Astrocyte of the cerebellum (primary cell): Measurements from ENCODE around the gene ITSN1.
A peak's percentile ranks its signal among the peaks of the same experiment; 100 is the strongest.

Experiments used
- DNase-seq: peaks from one replicate; pipeline ENCODE4 v3.0.0-alpha.2; 2011; ENCODE audit warnings: low read depth
- H3K4me3 ChIP-seq: 2 replicates; pipeline ENCODE4 v1.5.1; 2011; ENCODE audit warnings: mild to moderate bottlenecking, low read depth, low read length, moderate library complexity
- in situ Hi-C: cut with HindIII; loops from 2 replicates; pipeline ENCODE4 v1.10.0; 2017; ENCODE audit warnings: low sequenced_read_pairs
- TF ChIP-seq, protein P1 (sequence below): IDR thresholded peaks from 2 replicates; pipeline ENCODE4 v1.5.1; 2012; ENCODE audit warnings: low read length, low read depth, moderate library complexity, mild to moderate bottlenecking; ENCODE audit errors: missing control alignments

ITSN1 gene

GRCh38 chr21:33659568-33659949 is 17.3 kb downstream of the ITSN1 start:
- no peak for DNase-seq
- in situ Hi-C loops, result no loop called here
- no peak overlapping the region for H3K4me3 ChIP-seq
- TF ChIP-seq, protein P1, sequence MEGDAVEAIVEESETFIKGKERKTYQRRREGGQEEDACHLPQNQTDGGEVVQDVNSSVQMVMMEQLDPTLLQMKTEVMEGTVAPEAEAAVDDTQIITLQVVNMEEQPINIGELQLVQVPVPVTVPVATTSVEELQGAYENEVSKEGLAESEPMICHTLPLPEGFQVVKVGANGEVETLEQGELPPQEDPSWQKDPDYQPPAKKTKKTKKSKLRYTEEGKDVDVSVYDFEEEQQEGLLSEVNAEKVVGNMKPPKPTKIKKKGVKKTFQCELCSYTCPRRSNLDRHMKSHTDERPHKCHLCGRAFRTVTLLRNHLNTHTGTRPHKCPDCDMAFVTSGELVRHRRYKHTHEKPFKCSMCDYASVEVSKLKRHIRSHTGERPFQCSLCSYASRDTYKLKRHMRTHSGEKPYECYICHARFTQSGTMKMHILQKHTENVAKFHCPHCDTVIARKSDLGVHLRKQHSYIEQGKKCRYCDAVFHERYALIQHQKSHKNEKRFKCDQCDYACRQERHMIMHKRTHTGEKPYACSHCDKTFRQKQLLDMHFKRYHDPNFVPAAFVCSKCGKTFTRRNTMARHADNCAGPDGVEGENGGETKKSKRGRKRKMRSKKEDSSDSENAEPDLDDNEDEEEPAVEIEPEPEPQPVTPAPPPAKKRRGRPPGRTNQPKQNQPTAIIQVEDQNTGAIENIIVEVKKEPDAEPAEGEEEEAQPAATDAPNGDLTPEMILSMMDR, result no peak

DNA sequence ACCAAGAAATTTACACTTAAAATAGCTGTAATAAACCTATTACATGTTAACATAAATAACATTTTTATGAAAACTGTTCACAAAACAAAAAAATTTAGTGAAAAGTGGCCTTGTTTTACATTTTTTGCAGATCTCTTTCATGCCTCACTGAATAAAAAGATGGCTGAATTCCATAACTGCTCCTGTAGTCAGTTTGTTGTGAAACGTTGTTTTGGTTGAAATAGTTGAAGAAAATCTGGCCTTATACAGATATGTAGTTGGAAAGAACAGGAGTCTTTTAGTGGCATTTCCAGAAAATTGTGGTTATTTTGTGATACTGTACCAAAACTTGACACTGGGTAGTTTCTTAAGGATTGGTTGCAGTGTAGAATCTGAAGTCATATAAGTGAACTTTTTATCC is 18.1 kb downstream of the ITSN1 start:
- DNase-seq, result peak; percentile 49
- in situ Hi-C loops, result no loop called here
- no peak overlapping the region for H3K4me3 ChIP-seq
- TF ChIP-seq, protein P1, result no peak

DNA sequence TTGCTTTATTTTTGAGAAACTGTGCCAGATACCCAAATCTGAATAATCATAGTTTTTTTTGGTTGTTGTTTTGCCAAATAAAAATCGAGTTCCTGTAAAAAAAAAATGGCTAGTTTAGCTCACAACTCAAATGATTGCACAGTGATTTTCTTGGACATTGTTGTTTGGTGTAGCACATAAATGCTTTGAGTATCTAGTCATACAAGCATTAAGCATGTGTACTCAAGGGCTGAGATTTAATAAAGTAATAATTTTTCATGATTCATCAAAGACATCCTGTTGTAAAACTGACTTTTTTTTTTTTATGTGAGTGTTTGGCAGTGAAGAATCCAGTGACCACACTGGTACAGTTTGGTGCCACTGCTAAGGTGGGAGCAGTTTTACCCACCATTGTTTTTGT is 18.8 kb downstream of the ITSN1 start:
- in situ Hi-C loops, result no loop called here
- no peak for DNase-seq
- TF ChIP-seq, protein P1, result no peak
- no peak overlapping the region for H3K4me3 ChIP-seq

DNA sequence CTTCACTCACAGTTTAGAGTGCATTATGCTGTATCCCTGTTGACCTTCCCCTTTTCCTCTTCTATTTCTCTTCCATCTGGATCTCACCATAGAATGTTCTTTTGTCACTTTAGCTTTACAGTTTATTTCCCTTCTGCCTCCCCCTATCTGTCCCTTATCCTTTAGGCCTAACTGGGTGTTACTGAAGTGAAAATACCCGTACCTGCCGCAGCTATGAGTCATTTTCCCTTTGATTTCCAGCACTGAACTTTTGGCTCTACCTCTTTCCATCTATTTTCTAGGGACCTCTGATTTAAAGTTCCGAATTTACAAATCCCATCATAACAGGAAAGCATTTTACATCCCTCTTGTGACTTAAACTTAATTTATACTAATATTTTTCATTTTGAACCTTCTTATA is 19.7 kb downstream of the ITSN1 start:
- in situ Hi-C loops, result no loop called here
- TF ChIP-seq, protein P1, result no peak
- DNase-seq, result no peak
- H3K4me3 ChIP-seq, result no peak overlapping the region

DNA sequence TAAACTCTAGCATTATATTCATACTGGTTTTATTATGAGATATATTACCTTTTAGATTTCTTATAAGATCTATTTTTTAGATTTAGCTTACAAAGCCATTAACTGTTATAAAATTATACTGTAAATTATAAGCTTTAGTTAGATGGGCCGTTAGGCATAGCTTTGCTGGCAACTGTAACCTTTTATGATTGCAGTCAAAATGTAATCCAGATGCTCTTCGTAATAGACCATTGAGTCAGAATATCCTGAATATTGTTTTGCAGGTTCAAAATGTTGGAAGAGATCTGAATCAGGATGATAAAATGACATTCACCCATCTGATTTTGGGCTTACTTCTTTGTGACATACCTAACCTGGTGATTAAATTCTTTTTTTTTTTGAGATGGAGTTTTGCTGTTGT is 20.9 kb downstream of the ITSN1 start:
- in situ Hi-C loops, result no loop called here
- H3K4me3 ChIP-seq, result no peak overlapping the region
- DNase-seq, result no peak
- TF ChIP-seq, protein P1, result no peak

DNA sequence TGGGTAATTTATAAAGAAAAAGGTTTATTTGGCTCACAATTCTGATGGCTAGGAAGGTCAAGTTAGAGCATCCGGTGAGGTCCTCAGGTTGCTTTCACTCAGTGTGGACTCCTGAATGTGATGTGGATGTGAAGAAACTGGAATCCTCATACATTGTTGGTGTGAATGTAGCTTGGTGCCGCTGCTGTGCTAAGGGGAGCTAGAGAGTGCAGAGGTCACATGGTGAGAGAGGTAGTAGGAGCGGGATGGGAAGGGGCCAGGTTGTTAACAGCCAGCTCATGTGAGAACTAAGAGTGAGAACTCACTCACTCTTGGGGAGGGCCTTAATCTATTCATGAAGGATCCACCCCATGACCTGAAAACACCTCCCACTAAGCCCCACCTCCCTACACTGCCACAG is 21.8 kb downstream of the ITSN1 start:
- no peak for DNase-seq
- no peak overlapping the region for H3K4me3 ChIP-seq
- TF ChIP-seq, protein P1, result no peak
- in situ Hi-C loops, result no loop called here

DNA sequence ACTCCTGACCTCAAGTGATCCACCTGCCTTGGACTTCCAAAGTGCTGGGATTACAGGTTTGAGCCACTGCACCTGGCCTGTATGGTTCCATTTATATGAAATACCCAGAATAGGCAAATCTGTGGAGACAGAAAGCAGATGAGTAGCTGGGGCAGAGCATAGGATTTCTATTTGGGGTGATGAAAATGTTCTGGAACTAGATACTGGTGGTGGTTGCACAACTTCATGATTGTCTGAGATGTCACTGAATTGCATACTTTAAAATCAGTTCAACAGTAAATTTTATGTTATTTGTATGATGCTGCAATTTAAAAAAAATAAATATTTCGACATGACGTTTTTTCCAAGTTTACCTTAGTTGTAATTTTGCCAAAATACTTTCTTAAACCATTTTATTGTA is 23.9 kb downstream of the ITSN1 start:
- TF ChIP-seq, protein P1, result no peak
- H3K4me3 ChIP-seq, result no peak overlapping the region
- in situ Hi-C loops, result no loop called here
- no peak for DNase-seq
